ENCODE results near the gene GRB10. TPM values are rescaled to one million over a fixed set of nuclear protein-coding genes. Genes with fewer than 3 reads are reported as not detected.
A peak's percentile ranks its signal among the peaks of the same experiment; 100 is the strongest.

Gene GRB10
- total RNA-seq, 4 donors from 2014 or later, result 28.5 to 58.0 (median 53.0) TPM

DNA sequence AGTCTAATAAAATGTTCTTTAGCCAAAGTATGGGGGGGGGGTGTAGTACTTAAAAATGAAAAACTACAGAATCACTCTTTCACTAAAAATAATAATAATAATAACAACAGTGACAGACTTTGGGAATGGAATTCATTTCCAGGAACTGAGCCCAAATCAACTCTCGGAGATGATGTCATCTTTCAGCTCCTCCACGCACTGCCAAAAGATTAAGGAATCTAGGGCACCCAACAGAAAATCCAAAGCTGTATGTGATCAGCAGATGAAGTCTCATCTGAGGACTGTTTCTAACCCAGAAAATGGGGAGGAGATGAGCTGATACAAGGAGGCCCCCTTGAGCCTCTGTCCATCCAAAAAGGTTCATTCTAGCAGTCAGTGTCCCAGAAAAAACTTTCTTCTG, 54.5 kb downstream of the GRB10 start:
- H3K4me1 ChIP-seq, result peaks cover 4 to 68% (median 13%) of the 10 kb centered on the region in 3 donors
- no peak overlapping the region for H3K27ac ChIP-seq
- WGBS, 2 donors (ENCODE audit: low coverage in 1 of 2), result 8 to 20% methylated on average over 2 of the region's 2 CpGs

DNA sequence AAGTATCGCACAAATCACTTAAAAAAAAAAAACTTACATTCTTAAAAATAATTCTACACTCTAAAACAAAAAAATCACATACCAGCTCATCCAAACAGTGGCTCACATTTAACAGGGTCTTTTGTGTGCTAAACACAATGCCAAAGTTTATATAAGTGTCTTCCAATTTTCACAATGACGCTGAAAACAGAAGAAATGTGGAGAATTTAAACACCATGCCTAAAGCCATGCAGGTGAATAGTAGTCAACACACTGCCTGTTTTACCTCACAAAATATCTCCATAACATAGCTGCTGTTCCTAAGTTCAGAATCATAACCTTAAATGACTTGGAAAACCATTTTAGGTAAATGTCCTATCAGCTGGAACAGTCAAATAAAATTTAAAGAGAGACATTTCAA, 55.0 kb downstream of the GRB10 start:
- no peak for ATAC-seq
- WGBS, 2 donors (ENCODE audit: low coverage in 1 of 2), result 67 to 77% methylated on average over 2 of the region's 2 CpGs
- Histone ChIP-seq H3K4me3 (no peak overlapping the region), H3K36me3 (peaks cover 0 to 5% of the 10 kb centered on the region in 2 donors), H3K9me3 (no peaks in the 10 kb centered on the region), H3K4me1 (peaks cover 4 to 68% (median 13%) of the 10 kb centered on the region in 3 donors), H3K27me3 (no peaks in the 10 kb centered on the region), H3K27ac (no peak overlapping the region)
- no peak for TF ChIP-seq EP300 (IDR thresholded peaks at IDR 0.05)
- no peak for TF ChIP-seq POLR2AphosphoS5 (IDR thresholded peaks at IDR 0.05)
- TF ChIP-seq, protein P1, sequence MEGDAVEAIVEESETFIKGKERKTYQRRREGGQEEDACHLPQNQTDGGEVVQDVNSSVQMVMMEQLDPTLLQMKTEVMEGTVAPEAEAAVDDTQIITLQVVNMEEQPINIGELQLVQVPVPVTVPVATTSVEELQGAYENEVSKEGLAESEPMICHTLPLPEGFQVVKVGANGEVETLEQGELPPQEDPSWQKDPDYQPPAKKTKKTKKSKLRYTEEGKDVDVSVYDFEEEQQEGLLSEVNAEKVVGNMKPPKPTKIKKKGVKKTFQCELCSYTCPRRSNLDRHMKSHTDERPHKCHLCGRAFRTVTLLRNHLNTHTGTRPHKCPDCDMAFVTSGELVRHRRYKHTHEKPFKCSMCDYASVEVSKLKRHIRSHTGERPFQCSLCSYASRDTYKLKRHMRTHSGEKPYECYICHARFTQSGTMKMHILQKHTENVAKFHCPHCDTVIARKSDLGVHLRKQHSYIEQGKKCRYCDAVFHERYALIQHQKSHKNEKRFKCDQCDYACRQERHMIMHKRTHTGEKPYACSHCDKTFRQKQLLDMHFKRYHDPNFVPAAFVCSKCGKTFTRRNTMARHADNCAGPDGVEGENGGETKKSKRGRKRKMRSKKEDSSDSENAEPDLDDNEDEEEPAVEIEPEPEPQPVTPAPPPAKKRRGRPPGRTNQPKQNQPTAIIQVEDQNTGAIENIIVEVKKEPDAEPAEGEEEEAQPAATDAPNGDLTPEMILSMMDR (IDR thresholded peaks at IDR 0.05), result no peak
- no peak for TF ChIP-seq POLR2A (IDR thresholded peaks at IDR 0.05)

More for the DNA sequence above, 54.5 kb downstream of the GRB10 start:
- Histone ChIP-seq H3K36me3 (peaks cover 0 to 5% of the 10 kb centered on the region in 2 donors), H3K9me3 (no peaks in the 10 kb centered on the region), H3K4me3 (no peak overlapping the region), H3K27me3 (no peaks in the 10 kb centered on the region)
- no peak for TF ChIP-seq EP300 (IDR thresholded peaks at IDR 0.05)
- TF ChIP-seq, protein P1 (IDR thresholded peaks at IDR 0.05), result no peak
- no peak for TF ChIP-seq POLR2A (IDR thresholded peaks at IDR 0.05)
- peak; percentile 48 for TF ChIP-seq POLR2AphosphoS5 (IDR thresholded peaks at IDR 0.05)
- ATAC-seq, result peak; percentile 50

DNA sequence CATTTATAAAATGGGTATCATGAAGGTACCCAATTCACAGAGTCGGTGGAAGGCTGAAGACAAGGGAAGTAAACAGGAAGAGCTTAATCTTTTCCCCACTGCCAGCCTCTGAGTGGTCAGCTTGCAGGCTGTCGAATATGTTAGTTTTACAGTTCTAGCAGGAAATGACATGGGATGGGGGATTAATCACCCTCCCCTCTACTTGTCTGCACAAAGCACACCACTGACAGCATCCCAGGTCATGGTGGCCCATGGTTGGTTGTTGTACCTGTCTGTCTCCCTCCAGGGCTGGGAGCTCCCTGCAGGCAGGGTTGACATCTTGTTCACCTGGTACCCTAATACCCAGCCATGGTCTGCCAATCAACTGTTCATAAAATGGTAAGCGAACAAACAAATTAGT, 55.6 kb downstream of the GRB10 start:
- ATAC-seq, result no peak
- TF ChIP-seq, protein P1 (IDR thresholded peaks at IDR 0.05), result no peak
- no peak for TF ChIP-seq POLR2A (IDR thresholded peaks at IDR 0.05)
- no peak for TF ChIP-seq EP300 (IDR thresholded peaks at IDR 0.05)
- no peak for TF ChIP-seq POLR2AphosphoS5 (IDR thresholded peaks at IDR 0.05)
- Histone ChIP-seq H3K9me3 (no peaks in the 10 kb centered on the region), H3K27me3 (no peaks in the 10 kb centered on the region), H3K27ac (no peak overlapping the region), H3K4me1 (peaks cover 4 to 71% (median 15%) of the 10 kb centered on the region in 3 donors), H3K4me3 (no peak overlapping the region), H3K36me3 (peaks cover 0 to 5% of the 10 kb centered on the region in 2 donors)
- WGBS, 2 donors (ENCODE audit: low coverage in 1 of 2), result 73 to 84% methylated on average over 2 to 3 of the region's 3 CpGs

DNA sequence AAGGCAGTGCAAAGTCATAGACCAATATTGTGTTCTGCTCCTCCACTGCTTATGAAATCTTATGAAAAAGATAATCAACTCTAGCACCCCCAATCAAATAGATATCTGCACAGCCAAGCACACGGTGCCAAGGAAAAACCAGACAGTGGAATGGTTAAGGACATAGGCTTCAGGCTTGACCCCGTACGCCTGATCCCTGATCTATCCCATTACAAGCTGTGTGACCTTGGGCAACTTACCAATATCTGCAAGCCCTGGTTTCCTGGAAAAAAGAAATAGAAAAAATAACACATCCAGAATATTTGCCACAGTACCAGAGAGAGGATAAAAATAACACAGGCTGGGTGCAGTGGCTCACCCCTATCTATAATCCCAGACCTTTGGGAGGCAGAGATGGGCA, 56.9 kb downstream of the GRB10 start:
- H3K27ac ChIP-seq, result no peak overlapping the region
- WGBS, 2 donors (ENCODE audit: low coverage in 1 of 2), result 69 to 81% methylated on average over 3 of the region's 3 CpGs

More for the DNA sequence above, 56.9 kb downstream of the GRB10 start:
- TF ChIP-seq POLR2AphosphoS5 (IDR thresholded peaks at IDR 0.05) (no peak), POLR2A (IDR thresholded peaks at IDR 0.05) (no peak), EP300 (IDR thresholded peaks at IDR 0.05) (no peak)
- TF ChIP-seq, protein P1 (IDR thresholded peaks at IDR 0.05), result no peak
- H3K27me3 ChIP-seq, result no peaks in the 10 kb centered on the region
- H3K4me1 ChIP-seq, result peaks cover 4 to 75% (median 23%) of the 10 kb centered on the region in 3 donors
- ATAC-seq, result no peak
- no peak overlapping the region for H3K4me3 ChIP-seq
- H3K36me3 ChIP-seq, result peaks cover 0 to 5% of the 10 kb centered on the region in 2 donors
- no peaks in the 10 kb centered on the region for H3K9me3 ChIP-seq

Data from gastroesophageal sphincter (tissue), 4 donors.